H54 (cell line): ENCODE measurements around the gene ATP6V0D1.

Source experiments
- DNase-seq: peaks from one replicate; pipeline ENCODE4 v3.0.0; 2011; ENCODE audit warnings: low spot score, mixed read lengths; ENCODE audit not compliant: insufficient read length
- FAIRE-seq: peaks from 3 replicates; lab custom pipeline; 2011; peaks lifted over from hg19 to GRCh38; lab: Jason Lieb, UNC
- POLR2A ChIP-seq: IDR thresholded peaks from 2 replicates; pipeline ENCODE4 v1.6.1; 2011; ENCODE audit warnings: low read depth, mild to moderate bottlenecking, low read length

ATP6V0D1 gene

DNA sequence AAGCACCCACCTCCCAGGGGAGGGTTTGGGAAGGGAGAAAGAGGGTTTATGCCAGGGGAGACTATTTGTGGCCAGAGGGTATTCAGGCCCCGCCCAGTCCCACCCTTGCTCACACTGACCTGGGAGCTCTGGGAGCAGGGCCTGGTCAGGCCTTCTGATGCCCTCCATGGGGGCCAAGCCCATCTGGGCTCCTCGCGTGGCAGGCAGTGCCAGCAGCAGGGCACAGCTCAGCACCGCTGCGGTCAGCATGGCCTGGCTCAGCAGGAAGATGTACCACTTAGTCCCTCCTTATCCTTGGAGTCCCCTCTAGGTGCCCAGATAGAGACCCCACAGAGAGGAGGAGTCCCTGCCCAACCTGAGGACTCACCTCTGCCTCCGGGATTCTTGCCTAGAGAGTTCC, 2.2 kb upstream of the ATP6V0D1 start, which contains the start of gene AGRP:
Gene AGRP, minus strand, starts transcription at position 398 of the 400 bp plus-strand sequence. Its CDS starts 149 bp downstream, at position 249.
- FAIRE-seq (no peak), DNase-seq (no peak)
- TF ChIP-seq POLR2A: no peak

DNA sequence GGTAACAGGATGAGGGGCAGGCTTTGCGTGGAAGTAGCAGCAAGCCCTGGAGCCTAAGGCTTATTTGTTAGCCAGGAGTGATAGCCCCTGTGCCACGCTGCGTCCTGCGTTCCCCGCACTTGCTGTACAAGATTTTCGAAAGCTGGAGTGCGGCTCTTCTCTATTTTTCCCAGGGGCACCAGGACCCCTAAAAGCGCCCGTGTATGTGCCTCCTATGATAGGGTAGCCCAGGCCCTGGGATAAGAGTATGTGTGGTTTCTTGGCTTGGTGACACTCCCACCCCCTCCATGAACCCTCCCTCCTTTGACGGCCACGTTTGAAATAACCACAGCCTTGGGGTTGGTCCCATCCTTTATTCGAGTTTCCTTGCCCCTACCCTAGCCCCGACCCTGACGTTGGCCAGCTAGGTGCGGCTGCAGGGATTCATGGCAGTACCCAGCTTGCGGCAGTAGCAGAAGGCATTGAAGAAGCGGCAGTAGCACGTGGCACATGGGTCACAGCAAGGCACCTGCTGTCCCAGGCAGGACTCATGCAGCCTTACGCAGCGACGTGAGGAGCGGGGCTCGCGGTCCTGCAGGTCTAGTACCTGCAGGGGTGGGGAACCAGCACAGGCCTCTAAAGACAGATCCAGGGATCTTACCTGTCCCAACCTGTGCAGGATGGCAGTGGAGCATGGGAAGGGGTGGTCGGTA, 1.4 kb upstream of the ATP6V0D1 start:
- DNase-seq (no peak), FAIRE-seq (no peak)
- no peak for TF ChIP-seq POLR2A

DNA sequence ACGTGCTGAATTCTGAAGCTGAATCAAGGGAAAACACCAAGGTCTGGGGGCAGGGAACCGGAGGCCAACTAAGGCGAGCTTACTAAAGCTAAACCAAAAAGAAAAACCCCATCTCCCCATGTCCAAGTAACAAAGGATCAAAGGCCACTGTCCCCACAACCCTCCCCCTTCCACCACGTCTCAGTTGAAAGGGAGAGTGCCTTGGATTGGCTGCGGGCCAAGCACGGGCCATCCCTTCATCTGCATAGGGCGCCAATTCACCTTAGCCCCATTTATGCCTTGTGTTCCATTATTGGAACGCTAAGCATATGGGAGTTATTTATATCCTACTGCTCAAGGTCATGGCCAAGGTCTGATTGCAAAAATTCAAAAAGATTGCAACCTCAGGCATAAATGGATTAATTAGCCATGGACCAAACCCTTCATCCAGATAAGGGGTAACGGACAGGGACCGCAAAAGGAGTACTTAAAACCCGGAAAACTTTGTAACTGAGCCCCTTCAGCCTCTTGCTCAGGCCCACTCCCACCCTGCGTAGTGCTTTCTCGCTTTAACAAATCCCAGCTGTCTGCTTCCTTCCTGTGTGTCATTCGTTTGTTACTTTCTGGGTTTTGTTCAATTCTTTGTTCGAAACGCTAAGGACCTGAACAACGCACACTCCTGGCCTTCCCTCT, 740 bp upstream of the ATP6V0D1 start:
- DNase-seq (no peak), FAIRE-seq (no peak)
- TF ChIP-seq POLR2A: no peak

DNA sequence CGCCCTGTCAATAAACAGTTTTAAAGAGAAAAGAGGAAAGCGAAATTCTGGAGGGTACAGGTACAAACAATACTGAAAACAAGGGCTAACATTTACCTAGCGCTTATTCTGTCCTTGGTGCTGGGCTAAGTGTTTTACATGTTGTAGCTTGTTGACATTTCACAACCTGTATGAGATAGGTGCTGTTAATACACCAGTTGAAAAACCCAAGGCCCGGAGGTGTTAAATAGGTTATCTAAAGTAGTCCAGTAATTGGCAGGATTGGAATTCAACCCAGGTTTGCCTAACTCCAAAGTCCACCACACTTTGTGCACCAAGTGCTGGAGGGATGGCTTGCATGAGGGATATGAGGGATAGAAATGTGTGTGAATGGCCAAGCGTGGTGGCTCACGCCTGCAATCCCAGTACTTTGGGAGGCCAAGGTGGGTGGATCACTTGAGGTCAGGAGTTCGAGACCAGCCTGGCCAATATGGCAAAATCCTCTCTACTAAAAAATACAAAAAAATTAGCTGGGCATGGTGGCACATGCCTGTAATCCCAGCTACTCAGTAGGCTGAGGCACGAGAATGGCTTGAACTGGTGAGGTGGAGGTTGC, 2.9 kb downstream of the ATP6V0D1 start:
- no peak for DNase-seq
- TF ChIP-seq POLR2A: no peak
- FAIRE-seq: no peak

DNA sequence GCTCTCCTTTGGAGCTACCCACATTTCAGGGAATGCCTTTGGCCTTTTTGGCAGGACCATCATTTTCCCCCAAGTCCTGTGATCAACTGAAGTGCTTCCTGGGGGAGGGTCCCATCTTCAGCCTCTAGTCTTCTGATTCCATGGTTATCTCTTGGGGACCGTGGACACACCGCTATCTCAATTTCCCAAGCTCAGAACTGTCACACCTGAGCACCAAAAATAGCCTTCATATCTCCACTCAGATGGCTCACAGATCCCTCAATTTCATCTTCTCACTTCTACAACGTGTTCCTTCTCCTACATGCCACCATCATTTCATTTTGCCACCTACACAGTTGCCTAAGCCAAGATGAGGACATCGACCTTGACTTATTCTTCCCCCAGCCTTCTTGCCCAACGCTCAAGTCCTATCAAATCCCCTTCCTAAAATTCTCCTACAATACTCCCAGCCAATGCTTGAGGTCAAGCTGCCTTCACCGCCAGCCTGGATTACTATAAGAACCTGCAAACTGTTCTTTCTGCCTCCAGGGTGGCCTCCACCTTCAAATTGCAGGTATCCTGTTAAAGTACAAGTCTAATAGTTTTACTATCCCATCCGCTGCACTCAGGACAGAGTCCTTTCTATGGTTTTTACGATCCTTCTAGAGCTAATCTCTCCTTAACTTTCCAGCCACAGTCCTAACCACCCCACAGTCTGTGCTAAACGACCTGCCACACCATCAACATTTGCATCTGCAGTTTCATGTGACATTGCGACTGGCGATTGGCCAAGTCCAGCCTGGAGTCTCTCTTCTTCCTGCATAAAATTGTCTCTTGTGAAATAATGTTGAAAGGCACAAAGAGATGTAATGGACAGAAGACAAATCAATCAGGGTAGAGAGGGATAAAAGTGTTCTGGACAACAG, 6.2 kb downstream of the ATP6V0D1 start:
- no peak for DNase-seq
- no peak for FAIRE-seq
- TF ChIP-seq POLR2A: no peak

DNA sequence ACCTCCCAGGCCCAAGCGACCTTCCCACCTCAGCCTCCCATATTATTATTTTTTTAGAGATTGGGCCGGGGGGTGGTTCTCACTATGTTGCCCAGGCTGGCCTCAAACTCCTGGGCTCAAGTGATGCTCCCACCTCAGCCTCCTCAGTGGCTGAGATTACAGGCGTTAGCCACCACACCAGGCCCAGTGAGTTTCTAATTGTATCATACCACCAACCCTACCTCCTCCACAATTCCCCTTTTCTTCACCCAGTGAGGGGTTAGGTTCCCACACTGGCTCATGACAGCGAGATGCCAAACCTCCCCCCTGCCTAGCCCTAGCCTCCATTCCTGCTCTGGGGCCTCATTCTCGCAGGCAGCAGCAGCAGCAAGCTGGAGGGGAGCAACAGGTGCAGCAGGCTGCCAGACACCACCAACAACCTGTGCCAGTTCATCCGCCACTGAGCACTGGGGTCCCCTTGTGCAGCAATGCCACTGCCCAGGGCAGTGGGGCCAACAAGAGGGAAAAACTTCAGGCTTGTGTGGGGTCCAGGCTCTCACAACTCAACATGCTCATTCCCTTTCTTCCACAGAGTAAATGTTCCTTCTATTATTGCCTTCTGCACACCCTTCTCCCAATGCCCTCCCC, 9.1 kb downstream of the ATP6V0D1 start:
- DNase-seq (no peak), FAIRE-seq (no peak)
- no peak for TF ChIP-seq POLR2A

DNA sequence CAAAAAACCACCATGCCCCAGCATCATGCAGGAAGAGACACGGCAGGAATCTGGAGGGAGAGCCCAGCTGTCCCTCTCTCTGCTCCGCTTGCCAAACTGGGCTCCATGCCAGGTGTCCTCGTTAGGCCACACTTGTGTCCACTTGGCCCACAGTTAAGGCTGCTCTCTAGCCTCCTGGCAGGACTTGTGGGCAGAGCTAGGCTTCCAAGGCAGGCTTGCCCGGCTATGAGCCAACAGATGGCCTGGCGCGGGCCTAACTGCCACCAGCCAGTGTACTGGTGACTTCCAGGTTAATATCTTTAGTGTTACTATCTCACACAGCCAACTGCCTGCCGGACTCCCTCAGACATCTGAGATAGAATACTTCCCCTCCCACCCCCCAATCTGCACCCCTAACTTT, 10.6 kb downstream of the ATP6V0D1 start:
- FAIRE-seq (no peak), DNase-seq (no peak)
- no peak for TF ChIP-seq POLR2A

DNA sequence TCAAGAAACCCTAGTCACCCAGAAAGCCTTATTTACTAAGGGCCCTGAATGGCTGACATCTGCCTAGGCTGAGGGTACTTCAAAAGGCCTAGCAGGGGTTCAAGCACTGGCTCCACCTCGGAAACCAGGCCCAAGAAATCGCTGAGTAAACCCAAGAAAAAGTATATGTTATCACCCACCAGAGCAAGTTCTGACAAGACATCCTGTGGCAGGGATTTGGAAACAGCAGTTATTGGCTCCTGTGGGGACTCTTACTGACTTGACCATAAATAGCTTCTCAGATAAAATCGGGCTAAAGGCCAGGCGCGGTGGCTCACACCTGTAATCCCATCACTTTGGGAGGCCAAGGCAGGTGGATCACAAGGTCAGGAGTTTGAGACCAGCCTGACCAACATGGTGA, 12.2 kb downstream of the ATP6V0D1 start:
- DNase-seq (no peak), FAIRE-seq (no peak)
- no peak for TF ChIP-seq POLR2A

DNA sequence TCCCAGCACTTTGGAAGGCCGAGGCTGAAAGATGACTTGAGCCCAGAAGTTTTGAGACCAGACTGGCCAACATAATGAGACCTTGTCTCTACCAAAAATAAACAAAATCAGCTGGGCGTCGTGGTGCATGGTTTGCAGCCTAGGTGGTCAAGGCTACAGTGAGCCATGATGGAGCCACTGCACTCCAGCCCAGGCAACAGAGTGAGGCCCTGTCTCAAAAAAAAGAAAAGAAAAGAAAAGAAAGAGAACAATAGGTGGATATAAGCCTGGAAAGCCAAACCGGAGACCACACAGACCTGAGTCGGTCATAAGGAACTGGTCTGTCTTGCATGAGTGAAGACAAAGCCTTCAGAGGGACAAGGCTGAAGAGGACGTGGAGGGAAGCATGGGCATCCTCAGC, 14.4 kb downstream of the ATP6V0D1 start:
- DNase-seq: no peak
- FAIRE-seq: no peak
- no peak for TF ChIP-seq POLR2A

DNA sequence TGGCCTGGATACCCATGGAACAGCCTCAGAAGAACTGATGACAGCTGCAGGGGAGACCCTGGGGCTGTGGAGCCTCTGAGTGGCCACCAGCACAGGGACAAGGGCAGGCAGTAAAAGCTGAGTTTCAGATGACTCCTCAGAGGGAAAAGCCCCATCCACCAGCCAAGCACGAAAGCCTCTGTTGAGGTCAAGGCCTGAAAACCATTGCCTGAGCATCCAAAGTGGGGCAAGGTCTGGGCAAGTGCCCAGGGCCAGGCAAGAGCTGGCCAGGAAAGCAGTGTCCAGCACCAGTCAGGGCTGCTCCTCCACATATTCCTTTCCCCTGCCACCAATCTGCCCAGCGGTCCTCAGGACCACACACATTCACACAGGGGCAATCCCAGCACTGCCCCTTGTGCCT, 16.4 kb downstream of the ATP6V0D1 start:
- no peak for DNase-seq
- FAIRE-seq: no peak
- TF ChIP-seq POLR2A: no peak

DNA sequence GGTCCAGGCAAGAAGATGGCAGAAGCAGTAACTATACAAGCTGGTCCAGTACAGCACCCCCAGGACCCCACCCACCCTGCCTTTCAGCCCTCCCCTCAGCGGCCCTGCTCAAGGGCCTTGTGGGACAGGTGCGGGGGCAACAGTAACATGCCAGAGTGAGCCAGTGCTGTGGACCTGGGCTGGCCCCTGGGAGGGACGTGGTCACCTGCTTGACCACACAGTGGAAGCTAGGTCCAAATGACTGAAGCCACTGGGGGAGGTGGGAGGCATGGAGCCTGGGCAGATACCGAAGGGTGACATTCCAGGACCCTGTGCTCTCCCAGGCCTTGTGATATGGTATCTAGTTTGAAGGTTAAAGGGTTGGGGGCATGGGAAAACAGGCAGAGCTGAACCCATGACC, 17.3 kb downstream of the ATP6V0D1 start:
- FAIRE-seq: no peak
- no peak for DNase-seq
- no peak for TF ChIP-seq POLR2A

DNA sequence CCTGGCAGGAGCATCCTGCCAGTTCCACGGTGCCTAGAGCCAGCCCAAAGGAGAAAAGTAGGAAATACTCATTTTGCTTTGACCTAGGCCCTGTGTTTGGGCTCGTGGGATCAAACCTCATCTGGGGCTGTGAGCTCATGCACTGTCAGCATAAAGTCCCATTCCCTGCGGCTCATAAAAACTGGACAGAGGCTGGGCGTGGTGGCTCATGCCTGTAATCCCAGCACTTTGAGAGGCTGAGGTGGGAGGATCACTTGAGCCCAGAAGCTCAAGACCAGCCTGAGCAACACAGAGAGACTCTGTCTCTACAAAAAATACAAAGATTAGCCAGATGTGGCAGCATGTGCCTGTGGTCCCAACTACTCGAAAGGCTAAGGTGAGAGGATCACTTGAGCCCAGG, 17.9 kb downstream of the ATP6V0D1 start:
- TF ChIP-seq POLR2A: no peak
- no peak for FAIRE-seq
- no peak for DNase-seq

DNA sequence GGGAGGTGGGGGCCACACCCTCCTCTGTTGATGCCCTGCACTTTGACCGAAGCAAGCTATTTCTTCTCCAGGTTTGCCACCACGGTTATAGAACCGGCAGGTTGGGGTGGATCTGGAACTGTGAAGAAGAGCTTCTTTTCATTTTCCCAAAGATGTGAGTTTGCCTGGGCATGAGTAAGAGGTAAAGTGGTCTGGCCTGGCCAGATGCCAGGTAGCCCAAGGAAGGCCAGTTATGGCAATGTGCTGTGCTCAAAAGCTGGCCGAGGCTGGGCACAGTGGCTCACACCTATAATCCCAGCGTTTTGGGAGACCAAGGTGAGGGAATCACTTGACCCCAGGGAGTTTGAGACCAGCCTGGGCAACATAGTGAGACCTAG, 18.7 kb downstream of the ATP6V0D1 start:
- DNase-seq (no peak), FAIRE-seq (no peak)
- no peak for TF ChIP-seq POLR2A
